Body of pancreas (tissue), 4 donors: ENCODE data around the gene KCNJ4.

Experiments
- POLR2A ChIP-seq, 3 donors: fragments of 450-650 bp; IDR thresholded peaks; one replicate each; pipeline ENCODE4 v1.6.1; 2016; ENCODE audit warnings: antibody characterized with exemption in 3 of 3, mild to moderate bottlenecking in 2 of 3
- TF ChIP-seq, protein P1 (sequence below), 7 experiments: fragments of 450-650 bp in 4 of 7; fragments of 200-600 bp in 3 of 7; sonication (generic) in 3 of 7; IDR thresholded peaks; one replicate each; pipeline ENCODE4 v1.5.1; 2016 to 2019; ENCODE audit warnings: antibody characterized with exemption in 7 of 7

DNA sequence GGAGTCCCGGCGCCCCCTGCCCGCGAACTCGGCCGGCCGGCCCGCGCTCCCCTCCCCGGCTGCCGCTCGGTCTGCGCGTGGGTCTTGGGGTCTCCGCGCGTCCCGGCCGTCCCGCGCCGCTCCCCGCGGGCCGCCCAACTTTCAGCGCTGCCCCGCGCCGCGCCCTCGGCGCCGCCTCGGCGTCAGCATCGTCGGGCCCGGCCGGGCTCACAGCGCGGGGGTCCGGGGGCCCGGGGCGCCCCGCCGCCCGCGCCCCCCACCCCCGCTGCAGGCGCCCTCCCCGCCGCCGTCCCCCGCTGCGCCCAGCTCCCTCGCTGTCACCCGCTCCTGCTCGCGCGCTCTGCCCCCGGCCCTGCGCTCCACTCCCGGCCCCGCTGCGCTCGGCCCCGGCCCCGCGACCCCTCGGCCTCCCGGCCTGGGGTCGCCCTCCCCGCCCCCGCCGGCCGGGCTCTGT is at the start of gene KCNJ4:
- TF ChIP-seq, protein P1, sequence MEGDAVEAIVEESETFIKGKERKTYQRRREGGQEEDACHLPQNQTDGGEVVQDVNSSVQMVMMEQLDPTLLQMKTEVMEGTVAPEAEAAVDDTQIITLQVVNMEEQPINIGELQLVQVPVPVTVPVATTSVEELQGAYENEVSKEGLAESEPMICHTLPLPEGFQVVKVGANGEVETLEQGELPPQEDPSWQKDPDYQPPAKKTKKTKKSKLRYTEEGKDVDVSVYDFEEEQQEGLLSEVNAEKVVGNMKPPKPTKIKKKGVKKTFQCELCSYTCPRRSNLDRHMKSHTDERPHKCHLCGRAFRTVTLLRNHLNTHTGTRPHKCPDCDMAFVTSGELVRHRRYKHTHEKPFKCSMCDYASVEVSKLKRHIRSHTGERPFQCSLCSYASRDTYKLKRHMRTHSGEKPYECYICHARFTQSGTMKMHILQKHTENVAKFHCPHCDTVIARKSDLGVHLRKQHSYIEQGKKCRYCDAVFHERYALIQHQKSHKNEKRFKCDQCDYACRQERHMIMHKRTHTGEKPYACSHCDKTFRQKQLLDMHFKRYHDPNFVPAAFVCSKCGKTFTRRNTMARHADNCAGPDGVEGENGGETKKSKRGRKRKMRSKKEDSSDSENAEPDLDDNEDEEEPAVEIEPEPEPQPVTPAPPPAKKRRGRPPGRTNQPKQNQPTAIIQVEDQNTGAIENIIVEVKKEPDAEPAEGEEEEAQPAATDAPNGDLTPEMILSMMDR (IDR thresholded peaks at IDR 0.05) = no peak
- TF ChIP-seq POLR2A (IDR thresholded peaks at IDR 0.05) = no peak
